H9 (cell line): ENCODE results near the gene FBXL16. TPM values are rescaled to one million over a fixed set of nuclear protein-coding genes. Genes with fewer than 3 reads are reported as not detected.

Experiments
- DNase-seq: peaks from one replicate; pipeline ENCODE4 v3.0.0-alpha.2; 2017
- H2AFZ ChIP-seq: one replicate; pipeline ENCODE4 v1.6.1; 2013; ENCODE audit warnings: mild to moderate bottlenecking, low read length, control low read depth, moderate library complexity
- H2AK5ac ChIP-seq: 2 replicates; pipeline ENCODE4 v1.6.1; 2013; ENCODE audit warnings: low read length, control low read depth, mixed read lengths; ENCODE audit not compliant: insufficient read length
- H2BK120ac ChIP-seq: one replicate; pipeline ENCODE4 v1.6.1; 2013; ENCODE audit warnings: low read depth, mild to moderate bottlenecking, low read length, control low read depth, inconsistent platforms; ENCODE audit not compliant: poor library complexity, severe bottlenecking
- H2BK12ac ChIP-seq: 2 replicates; pipeline ENCODE4 v1.6.1; 2013; ENCODE audit warnings: low read length, control low read depth, mixed read lengths, low read depth; ENCODE audit not compliant: insufficient read length
- H2BK15ac ChIP-seq: 2 replicates; pipeline ENCODE4 v1.6.1; 2013; ENCODE audit warnings: low read depth, low read length, control low read depth
- H2BK20ac ChIP-seq: one replicate; pipeline ENCODE4 v1.6.1; 2013; ENCODE audit warnings: low read depth, mild to moderate bottlenecking, low read length, control low read depth, inconsistent platforms; ENCODE audit not compliant: poor library complexity, severe bottlenecking
- H2BK5ac ChIP-seq: 2 replicates; pipeline ENCODE4 v1.6.1; 2013; ENCODE audit warnings: low read length, control low read depth, mixed read lengths; ENCODE audit not compliant: insufficient read length
- H3K14ac ChIP-seq: 2 replicates; pipeline ENCODE4 v1.6.1; 2013; ENCODE audit warnings: low read length, control low read depth; ENCODE audit not compliant: insufficient read depth
- H3K18ac ChIP-seq: 2 replicates; pipeline ENCODE4 v1.6.1; 2013; ENCODE audit warnings: low read depth, mild to moderate bottlenecking, mixed read lengths, low read length, control low read depth; ENCODE audit not compliant: insufficient read length
- H3K23ac ChIP-seq: 2 replicates; pipeline ENCODE4 v1.6.1; 2013; ENCODE audit warnings: low read length, control low read depth, mixed read lengths, low read depth; ENCODE audit not compliant: insufficient read length
- H3K23me2 ChIP-seq: 2 replicates; pipeline ENCODE4 v1.6.1; 2013; ENCODE audit warnings: low read depth, mild to moderate bottlenecking, mixed read lengths, low read length, control low read depth; ENCODE audit not compliant: insufficient read length, poor library complexity, severe bottlenecking
- H3K27ac ChIP-seq: 2 replicates; pipeline ENCODE4 v1.5.1; 2013; ENCODE audit warnings: low read length, control low read depth, mixed read lengths, low read depth; ENCODE audit not compliant: insufficient read length
- H3K27me3 ChIP-seq: 2 replicates; pipeline ENCODE4 v1.6.1; 2013; ENCODE audit warnings: low read length, control low read depth, inconsistent platforms; ENCODE audit not compliant: insufficient read depth
- H3K4ac ChIP-seq: 2 replicates; pipeline ENCODE4 v1.6.1; 2013; ENCODE audit warnings: low read depth, mild to moderate bottlenecking, control low read depth, inconsistent platforms, low read length, moderate library complexity
- H3K4me1 ChIP-seq: 2 replicates; pipeline ENCODE4 v1.6.1; 2013; ENCODE audit warnings: low read length, control low read depth, inconsistent platforms; ENCODE audit not compliant: insufficient read depth
- H3K4me2 ChIP-seq: 2 replicates; pipeline ENCODE4 v1.6.1; 2013; ENCODE audit warnings: low read length, control low read depth, mixed read lengths; ENCODE audit not compliant: insufficient read length, insufficient read depth
- H3K56ac ChIP-seq: 2 replicates; pipeline ENCODE4 v1.6.1; 2013; ENCODE audit warnings: low read depth, mild to moderate bottlenecking, mixed read lengths, low read length, control low read depth; ENCODE audit not compliant: insufficient read length
- H3K79me1 ChIP-seq: 2 replicates; pipeline ENCODE4 v1.6.1; 2013; ENCODE audit warnings: low read depth, mild to moderate bottlenecking, moderate library complexity, low read length, control low read depth, inconsistent platforms; ENCODE audit not compliant: insufficient read depth, poor library complexity, severe bottlenecking
- H3K79me2 ChIP-seq: 2 replicates; pipeline ENCODE4 v1.6.1; 2013; ENCODE audit warnings: low read length, control low read depth, inconsistent platforms; ENCODE audit not compliant: insufficient read depth
- H3K9ac ChIP-seq: 2 replicates; pipeline ENCODE4 v1.6.1; 2013; ENCODE audit warnings: low read length, control low read depth, mixed read lengths; ENCODE audit not compliant: insufficient read length; ENCODE audit errors: extremely low read depth
- H3K9me3 ChIP-seq: one replicate; pipeline ENCODE4 v1.6.1; 2013; ENCODE audit warnings: low read depth, low read length, inconsistent platforms; ENCODE audit not compliant: control insufficient read depth
- H3T11ph ChIP-seq: one replicate; pipeline ENCODE4 v1.6.1; 2013; ENCODE audit warnings: mild to moderate bottlenecking, low read length, control low read depth, inconsistent platforms
- H4K20me1 ChIP-seq: one replicate; pipeline ENCODE4 v1.6.1; 2013; ENCODE audit not compliant: control insufficient read depth, insufficient read length, insufficient read depth
- H4K5ac ChIP-seq: 2 replicates; pipeline ENCODE4 v1.6.1; 2013; ENCODE audit warnings: low read depth, mild to moderate bottlenecking, mixed read lengths, low read length, control low read depth; ENCODE audit not compliant: insufficient read length
- H4K8ac ChIP-seq: replicated peaks from 2 replicates; pipeline ENCODE4 v1.6.1; 2013; ENCODE audit warnings: low read length, control low read depth, mixed read lengths, low read depth; ENCODE audit not compliant: insufficient read length
- H4K91ac ChIP-seq: 2 replicates; pipeline ENCODE4 v1.6.1; 2013; ENCODE audit warnings: low read depth, mild to moderate bottlenecking, moderate library complexity, mixed read lengths, low read length, control low read depth; ENCODE audit not compliant: insufficient read length
- H3K27ac Mint-ChIP-seq, 3 experiments: 2 replicates in 2 of 3; 3 replicates in 1 of 3; pipeline ENCODE4 v1.8.0; 2020 to 2021; ENCODE audit warnings: mixed read lengths in 3 of 3, mild to moderate bottlenecking in 1 of 3, moderate library complexity in 1 of 3
- H3K27me3 Mint-ChIP-seq: 2 replicates; pipeline ENCODE4 v1.8.0; 2021; ENCODE audit warnings: low read depth, mild to moderate bottlenecking, moderate library complexity, mixed read lengths
- H3K36me3 Mint-ChIP-seq, 3 experiments: 2 replicates in 2 of 3; 3 replicates in 1 of 3; pipeline ENCODE4 v1.8.0; 2020 to 2021; ENCODE audit warnings: low read depth in 3 of 3, mixed read lengths in 3 of 3; ENCODE audit not compliant: insufficient read depth in 1 of 3
- H3K4me1 Mint-ChIP-seq, 2 experiments: 2 replicates each; pipeline ENCODE4 v1.8.0; 2020; ENCODE audit warnings: mixed read lengths in 2 of 2
- H3K4me3 Mint-ChIP-seq, 2 experiments: 2 replicates in 1 of 2; 3 replicates in 1 of 2; pipeline ENCODE4 v1.8.0; 2020 to 2021; ENCODE audit warnings: mild to moderate bottlenecking in 2 of 2, mixed read lengths in 2 of 2, moderate library complexity in 1 of 2
- H3K9me3 Mint-ChIP-seq, 2 experiments: 2 replicates in 1 of 2; 3 replicates in 1 of 2; pipeline ENCODE4 v1.8.0; 2020; ENCODE audit warnings: mild to moderate bottlenecking in 2 of 2, mixed read lengths in 2 of 2, moderate library complexity in 1 of 2
- WGBS: extraction: QIAGEN DNeasy Blood & Tissue Kit; methylation state at CpG from one replicate; pipeline ENCODE4 v1.1.7; 2013; ENCODE audit warnings: missing lambda C conversion rate, low lambda C conversion rate, mixed read lengths; ENCODE audit not compliant: insufficient read length; ENCODE audit errors: extremely low coverage; 5-methylcytosine and 5-hydroxymethylcytosine counted together
- total RNA-seq: library from RNA; stranded (reverse); gene quantifications from 2 replicates; pipeline ENCODE4 v1.2.1, GENCODE V29; 2021
- TF ChIP-seq, protein P1 (sequence below): fragments of 200-600 bp; sonication (generic); conservative IDR thresholded peaks from 3 replicates; pipeline ENCODE4 v1.8.0; 2021; ENCODE audit warnings: antibody characterized with exemption, mild to moderate bottlenecking

Gene FBXL16
- total RNA-seq, 1 experiment from 2014 or later, result 9.6 TPM

DNA sequence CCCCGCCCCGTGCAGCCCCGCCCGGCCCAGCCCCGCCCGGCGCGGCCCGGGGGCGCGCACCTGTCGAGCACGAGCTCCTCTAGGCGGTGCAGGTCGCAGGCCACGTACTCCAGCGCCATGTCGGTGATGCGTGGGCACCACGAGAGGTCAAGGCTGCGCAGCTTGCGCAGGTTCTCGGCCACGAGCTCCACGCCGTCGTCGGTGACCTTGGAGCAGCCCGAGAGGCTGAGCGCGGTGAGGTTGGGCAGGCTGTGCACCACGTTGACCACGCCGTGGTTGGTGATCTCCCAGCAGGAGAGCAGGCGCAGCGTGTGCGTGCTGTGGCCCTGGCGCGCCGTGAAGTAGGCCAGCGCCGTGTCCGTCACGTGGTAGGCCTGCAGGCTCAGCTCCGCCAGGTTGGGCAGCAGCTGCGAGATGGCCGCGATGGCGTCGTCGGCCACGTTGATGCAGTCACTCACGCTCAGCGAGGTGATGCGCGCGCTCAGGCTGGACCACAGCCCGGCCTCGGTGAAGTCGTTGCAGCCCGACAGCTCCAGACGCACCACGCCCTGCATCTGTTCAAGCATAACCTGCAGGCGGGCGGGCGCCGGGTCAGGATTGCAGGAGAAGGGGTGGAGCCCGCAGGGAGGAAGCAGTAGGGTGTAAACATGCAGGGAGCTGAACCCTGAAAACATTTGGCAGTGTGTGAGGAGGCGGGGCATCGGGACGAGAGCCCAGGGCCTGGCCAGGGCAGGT is 10.1 kb downstream of the FBXL16 start:
- Histone ChIP-seq H2BK15ac (no peak overlapping the region), H3K4me2 (peak overlapping the region; percentile 56), H2BK5ac (no peak overlapping the region), H2BK20ac (no peak overlapping the region), H3K18ac (peak overlapping the region; percentile 1), H3K79me2 (no peaks in the 10 kb centered on the region), H3K9ac (no peak overlapping the region), H4K8ac (no peak overlapping the region), H3K14ac (no peak overlapping the region), H3K27me3 (peaks cover 21% of the 10 kb centered on the region), H3K9me3 (no peaks in the 10 kb centered on the region), H3K27ac (no peak overlapping the region), H3K23me2 (peaks cover 16% of the 10 kb centered on the region), H3K79me1 (no peaks in the 10 kb centered on the region), H3K23ac (no peak overlapping the region), H3T11ph (no peak overlapping the region), H2AK5ac (no peak overlapping the region), H2AFZ (no peak overlapping the region), H2BK12ac (no peak overlapping the region), H3K4me1 (no peaks in the 10 kb centered on the region), H4K5ac (no peak overlapping the region), H3K4ac (no peak overlapping the region), H2BK120ac (no peak overlapping the region), H3K56ac (no peak overlapping the region), H4K20me1 (no peaks in the 10 kb centered on the region), H4K91ac (no peak overlapping the region)
- no peaks in the 10 kb centered on the region; a peak in 1 of 5 replicates for H3K9me3 Mint-ChIP-seq
- H3K4me1 Mint-ChIP-seq, result peaks cover 0 to 9% of the 10 kb centered on the region in 2 experiments; a peak in 2 of 4 replicates
- H3K27me3 Mint-ChIP-seq, result peaks cover 92% of the 10 kb centered on the region
- no CpG with 5 or more reads among the region's 71 CpGs for WGBS
- H3K4me3 Mint-ChIP-seq, result peak overlapping the region; percentile 59 to 79
- no peak overlapping the region for H3K27ac Mint-ChIP-seq
- no peaks in the 10 kb centered on the region for H3K36me3 Mint-ChIP-seq
- DNase-seq, result peak; percentile 62
- TF ChIP-seq, protein P1, sequence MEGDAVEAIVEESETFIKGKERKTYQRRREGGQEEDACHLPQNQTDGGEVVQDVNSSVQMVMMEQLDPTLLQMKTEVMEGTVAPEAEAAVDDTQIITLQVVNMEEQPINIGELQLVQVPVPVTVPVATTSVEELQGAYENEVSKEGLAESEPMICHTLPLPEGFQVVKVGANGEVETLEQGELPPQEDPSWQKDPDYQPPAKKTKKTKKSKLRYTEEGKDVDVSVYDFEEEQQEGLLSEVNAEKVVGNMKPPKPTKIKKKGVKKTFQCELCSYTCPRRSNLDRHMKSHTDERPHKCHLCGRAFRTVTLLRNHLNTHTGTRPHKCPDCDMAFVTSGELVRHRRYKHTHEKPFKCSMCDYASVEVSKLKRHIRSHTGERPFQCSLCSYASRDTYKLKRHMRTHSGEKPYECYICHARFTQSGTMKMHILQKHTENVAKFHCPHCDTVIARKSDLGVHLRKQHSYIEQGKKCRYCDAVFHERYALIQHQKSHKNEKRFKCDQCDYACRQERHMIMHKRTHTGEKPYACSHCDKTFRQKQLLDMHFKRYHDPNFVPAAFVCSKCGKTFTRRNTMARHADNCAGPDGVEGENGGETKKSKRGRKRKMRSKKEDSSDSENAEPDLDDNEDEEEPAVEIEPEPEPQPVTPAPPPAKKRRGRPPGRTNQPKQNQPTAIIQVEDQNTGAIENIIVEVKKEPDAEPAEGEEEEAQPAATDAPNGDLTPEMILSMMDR, result no peak
